OCI-LY7 (cell line): ENCODE measurements around the gene CSTPP1. TPM values are rescaled to one million over a fixed set of nuclear protein-coding genes. Genes with fewer than 3 reads are reported as not detected.

ENCODE experiments used
- BruUV-seq: library from RNA; stranded (reverse); fragments of 400-500 nt; replicated peaks from 2 replicates; lab custom pipeline; 2021; lab: Mats Ljungman, UMichigan
- CTCF ChIA-PET: fragments of 300-600 bp; sonication (Branson Sonifier 250); formaldehyde crosslinking; loops from one replicate; lab custom pipeline; 2022; ENCODE audit warnings: antibody characterized with exemption; ENCODE audit not compliant: unreplicated experiment; lab: Charles Lee
- POLR2A ChIA-PET: fragments of 300-600 bp; sonication (Branson Sonifier 250); formaldehyde crosslinking; loops from one replicate; lab custom pipeline; 2022; ENCODE audit warnings: antibody characterized with exemption; lab: Charles Lee
- DNase-seq: peaks from one replicate; pipeline ENCODE4 v3.0.0-alpha.2; 2015; ENCODE audit warnings: low spot score
- H2AFZ ChIP-seq: fragments of 200-600 bp; sonication (generic), shearing (Covaris generic); 2 replicates; pipeline ENCODE4 v1.6.1; 2014; ENCODE audit warnings: mild to moderate bottlenecking, antibody characterized with exemption, low read length, moderate library complexity
- H3K27ac ChIP-seq: fragments of 200-600 bp; sonication (generic); 2 replicates; pipeline ENCODE4 v1.5.1; 2014; ENCODE audit warnings: mixed run types, low read depth, mild to moderate bottlenecking, moderate library complexity, low read length, inconsistent platforms; ENCODE audit not compliant: poor library complexity, severe bottlenecking
- H3K36me3 ChIP-seq: fragments of 200-600 bp; sonication (generic); 2 replicates; pipeline ENCODE4 v1.6.1; 2014; ENCODE audit warnings: mild to moderate bottlenecking, antibody characterized with exemption, low read length, moderate library complexity, mixed read lengths; ENCODE audit not compliant: insufficient read depth
- H3K4me1 ChIP-seq: fragments of 200-600 bp; sonication (generic); 2 replicates; pipeline ENCODE4 v1.5.1; 2014; ENCODE audit warnings: mild to moderate bottlenecking, low read length; ENCODE audit not compliant: insufficient read depth, poor library complexity, severe bottlenecking
- H3K4me2 ChIP-seq: fragments of 200-600 bp; sonication (generic); 2 replicates; pipeline ENCODE4 v1.6.1; 2014; ENCODE audit warnings: mild to moderate bottlenecking, low read length
- H3K4me3 ChIP-seq: fragments of 200-600 bp; sonication (generic); 2 replicates; pipeline ENCODE4 v1.5.1; 2014; ENCODE audit warnings: mild to moderate bottlenecking, low read depth, low read length; ENCODE audit not compliant: poor library complexity, severe bottlenecking
- H3K79me2 ChIP-seq: fragments of 200-600 bp; sonication (generic); 2 replicates; pipeline ENCODE4 v1.6.1; 2016; ENCODE audit warnings: low read depth, mild to moderate bottlenecking, low read length, moderate library complexity, mixed read lengths; ENCODE audit not compliant: insufficient read depth
- H3K9me2 ChIP-seq: fragments of 200-600 bp; sonication (generic); 2 replicates; pipeline ENCODE4 v1.6.1; 2016; ENCODE audit warnings: mild to moderate bottlenecking, low read length, mixed read lengths; ENCODE audit not compliant: insufficient read depth
- H3K9me3 ChIP-seq: fragments of 200-600 bp; sonication (generic); 2 replicates; pipeline ENCODE4 v1.6.1; 2014; ENCODE audit warnings: mild to moderate bottlenecking, mixed run types, low read length, mixed read lengths
- H4K20me1 ChIP-seq: fragments of 200-600 bp; sonication (generic); 2 replicates; pipeline ENCODE4 v1.6.1; 2014; ENCODE audit warnings: mild to moderate bottlenecking, antibody characterized with exemption, low read length, moderate library complexity, mixed read lengths; ENCODE audit not compliant: insufficient read depth
- CTCF ChIP-seq: fragments of 200-600 bp; sonication (generic); conservative IDR thresholded peaks from 2 replicates; pipeline ENCODE4 v1.5.1; 2014; ENCODE audit warnings: mild to moderate bottlenecking, antibody characterized with exemption, low read length, moderate library complexity, mixed read lengths
- EZH2phosphoT487 ChIP-seq: fragments of 200-600 bp; sonication (generic); IDR thresholded peaks from 2 replicates; pipeline ENCODE4 v1.6.1; 2018; ENCODE audit warnings: low read depth, borderline replicate concordance, mild to moderate bottlenecking, mixed run types, antibody characterized with exemption, low read length, moderate library complexity, mixed read lengths
- intact Hi-C: fragments of 100-400 bp; cut with micrococcal nuclease; formaldehyde crosslinking; loops from one replicate; pipeline ENCODE4 v1.10.0; 2022; ENCODE audit not compliant: unreplicated experiment
- total RNA-seq, 2 experiments: library from RNA; depleted of rRNA in 1 of 2; stranded (reverse); fragments of >200 nt in 1 of 2; shearing (Covaris generic) in 1 of 2; gene quantifications; 2 replicates each; pipeline ENCODE4 v1.2.3, GENCODE V29; 2014 to 2022

Gene CSTPP1
- total RNA-seq, 2 experiments from 2014 or later: 39.6 to 43.1 TPM

DNA sequence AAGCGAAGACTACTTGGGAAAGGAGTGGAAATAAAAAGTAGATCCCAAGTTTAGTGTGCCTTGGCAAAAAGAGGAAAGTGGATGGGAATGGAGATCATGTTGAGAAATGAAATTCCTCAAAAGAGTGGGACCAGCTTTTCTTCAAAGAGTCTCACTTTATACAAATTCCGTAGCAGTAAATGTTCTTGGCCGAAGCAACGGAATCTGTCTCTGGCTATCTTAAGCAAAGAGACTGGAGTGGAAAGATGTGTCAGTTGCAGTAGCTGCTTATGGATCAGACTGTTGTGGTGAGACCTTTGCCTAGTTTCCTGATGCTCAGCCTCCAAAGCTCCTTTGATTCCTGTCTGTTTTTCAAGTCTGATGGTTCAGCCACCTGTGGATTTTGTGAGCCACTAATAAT lies 73.6 kb downstream of the CSTPP1 start:
- no peaks in the 10 kb centered on the region for H4K20me1 ChIP-seq
- H3K4me3 ChIP-seq: no peak overlapping the region
- peaks cover 19% of the 10 kb centered on the region; the same call in 1 of the 2 replicates for H3K79me2 ChIP-seq
- H2AFZ ChIP-seq: no peak overlapping the region
- no peak for DNase-seq
- no peaks in the 10 kb centered on the region for H3K9me3 ChIP-seq
- CTCF ChIA-PET: no interaction called here
- intact Hi-C loops: no loop called here
- H3K4me1 ChIP-seq: peaks cover 64% of the 10 kb centered on the region
- TF ChIP-seq EZH2phosphoT487 (no peak), CTCF (no peak)
- no peaks in the 10 kb centered on the region for H3K9me2 ChIP-seq
- H3K4me2 ChIP-seq: no peak overlapping the region
- POLR2A ChIA-PET: interaction anchor here (4.9 kb wide), 1 partner anchor 10 kb away, joined by 18 read pairs; no protein-coding TSS in a partner anchor
- BruUV-seq: no TSS peak
- H3K27ac ChIP-seq: no peak overlapping the region
- H3K36me3 ChIP-seq: peaks cover 7% of the 10 kb centered on the region; the same call in 1 of the 2 replicates

GRCh38 chr11:47014097-47014496 lies 77.5 kb downstream of the CSTPP1 start:
- Histone ChIP-seq H3K36me3 (no peaks in the 10 kb centered on the region; the same call in 1 of the 2 replicates), H3K4me3 (peak overlapping the region; percentile 19), H3K4me1 (peaks cover 41% of the 10 kb centered on the region), H3K27ac (peak overlapping the region; percentile 56), H3K79me2 (no peaks in the 10 kb centered on the region; the same call in 1 of the 2 replicates), H3K9me3 (no peaks in the 10 kb centered on the region; the same call in 1 of the 2 replicates), H3K9me2 (no peaks in the 10 kb centered on the region), H3K4me2 (peak overlapping the region; percentile 59), H2AFZ (no peak overlapping the region), H4K20me1 (no peaks in the 10 kb centered on the region)
- ChIA-PET CTCF (interaction anchor here (0.6 kb wide), 1 partner anchor 14 kb away, joined by 3 read pairs; no protein-coding TSS in a partner anchor), POLR2A (interaction anchor here (1.2 to 2.6 kb wide), 3 partner anchors 8 to 15 kb away, joined by 3 to 13 read pairs (median 5); no protein-coding TSS in a partner anchor)
- intact Hi-C loops: no loop called here
- TF ChIP-seq EZH2phosphoT487 (no peak), CTCF (no peak)
- BruUV-seq: no TSS peak
- peak; percentile 82 for DNase-seq

DNA sequence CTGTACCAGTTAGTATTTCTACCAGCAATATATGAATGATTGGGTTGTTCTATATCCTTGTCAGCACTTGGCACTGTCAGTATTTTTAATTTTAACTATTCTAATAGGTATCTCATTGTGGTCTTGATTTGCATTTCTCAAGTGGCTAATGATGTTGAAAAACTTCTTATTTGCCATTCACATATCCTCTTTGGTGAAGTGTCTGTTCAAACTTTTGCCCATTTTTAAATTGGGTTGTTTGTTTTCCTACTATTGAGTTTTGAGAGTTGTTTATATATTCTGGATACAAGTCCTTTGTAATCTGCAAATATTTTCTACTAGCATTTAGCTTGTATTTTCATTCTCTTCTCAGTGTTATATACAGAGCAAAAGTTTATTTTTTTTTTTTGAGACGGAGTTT lies 82.1 kb downstream of the CSTPP1 start:
- intact Hi-C loops: no loop called here
- H4K20me1 ChIP-seq: no peaks in the 10 kb centered on the region
- CTCF ChIA-PET: no interaction called here
- no peaks in the 10 kb centered on the region; the same call in 1 of the 2 replicates for H3K9me3 ChIP-seq
- H3K4me2 ChIP-seq: no peak overlapping the region
- no peak overlapping the region for H3K4me3 ChIP-seq
- peaks cover 30% of the 10 kb centered on the region for H3K4me1 ChIP-seq
- no peaks in the 10 kb centered on the region for H3K9me2 ChIP-seq
- H2AFZ ChIP-seq: no peak overlapping the region
- TF ChIP-seq CTCF (no peak), EZH2phosphoT487 (no peak)
- POLR2A ChIA-PET: interaction anchor here (0.6 to 2.1 kb wide), 8 partner anchors 9 to 373 kb away, joined by 3 to 9 read pairs (median 4); no protein-coding TSS in a partner anchor
- H3K27ac ChIP-seq: no peak overlapping the region
- no peaks in the 10 kb centered on the region; the same call in 1 of the 2 replicates for H3K36me3 ChIP-seq
- no peaks in the 10 kb centered on the region for H3K79me2 ChIP-seq
- BruUV-seq: no TSS peak
- DNase-seq: no peak
